Thyroid gland (tissue), 4 donors: Measurements from ENCODE around the gene ZMYND19. TPM values are rescaled to one million over a fixed set of nuclear protein-coding genes. Genes with fewer than 3 reads are reported as not detected.

ENCODE experiments used
- DNase-seq, 2 donors: peaks; one replicate each; pipeline ENCODE4 v3.0.0-alpha.2; 2019
- H3K27ac ChIP-seq, 3 donors: fragments of 200-600 bp; sonication (generic); 1 replicate in 2 of 3; 2 replicates in 1 of 3; pipeline ENCODE4 v1.5.1; 2016 to 2019; ENCODE audit warnings: mild to moderate bottlenecking in 1 of 3, moderate library complexity in 1 of 3
- H3K27me3 ChIP-seq: fragments of 200-600 bp; sonication (generic); one replicate; pipeline ENCODE4 v1.5.1; 2019
- H3K36me3 ChIP-seq, 2 donors: fragments of 200-600 bp; sonication (generic); one replicate each; pipeline ENCODE4 v1.5.1; 2016 to 2019
- H3K4me1 ChIP-seq, 2 donors: fragments of 200-600 bp; sonication (generic); one replicate each; pipeline ENCODE4 v1.5.1; 2017 to 2019
- H3K4me3 ChIP-seq, 3 donors: fragments of 200-600 bp; sonication (generic); replicated peaks in 1 of 3; 1 replicate in 2 of 3; 2 replicates in 1 of 3; pipeline ENCODE4 v1.5.1; 2016; ENCODE audit warnings: mild to moderate bottlenecking in 1 of 3
- H3K9me3 ChIP-seq: fragments of 200-600 bp; sonication (generic); one replicate; pipeline ENCODE4 v1.5.1; 2017
- CTCF ChIP-seq, 6 experiments: fragments of 200-600 bp in 3 of 6; fragments of 450-650 bp in 3 of 6; sonication (generic) in 3 of 6; IDR thresholded peaks; one replicate each; pipeline ENCODE4 v1.5.1; 2016 to 2019; ENCODE audit warnings: antibody characterized with exemption in 6 of 6, mild to moderate bottlenecking in 2 of 6, inconsistent platforms in 1 of 6, moderate library complexity in 1 of 6
- POLR2A ChIP-seq, 2 donors: fragments of 450-650 bp; IDR thresholded peaks; one replicate each; pipeline ENCODE4 v1.6.1; 2017; ENCODE audit warnings: antibody characterized with exemption in 2 of 2, mild to moderate bottlenecking in 2 of 2, moderate library complexity in 1 of 2
- whole genome bisulfite sequencing, 2 donors: methylation state at CpG; one replicate each; pipeline ENCODE4 v1.1.5; 2017; 5-methylcytosine and 5-hydroxymethylcytosine counted together
- intact Hi-C: fragments of 100-400 bp; cut with DNase I; formaldehyde crosslinking; loops from one replicate; pipeline ENCODE4 v1.15.1; 2023
- total RNA-seq, 4 donors: library from RNA; depleted of rRNA; stranded (reverse); fragments of >200 nt; gene quantifications; one replicate each; pipeline ENCODE4 v1.2.3, GENCODE V29; 2016

ZMYND19 gene
- total RNA-seq, 4 donors from 2014 or later: 8.7 to 14.3 (median 9.5) TPM

GRCh38 chr9:137550231-137550621 lies 40.1 kb downstream of the ZMYND19 start, which contains the start of gene PNPLA7:
PNPLA7 (minus strand) TSS chr9:137550402; CDS start chr9:137550197, 205 bp downstream.
- WGBS, 2 donors: 0 to 9% methylated on average over 3 of the region's 13 CpGs
- no peaks in the 10 kb centered on the region for H3K9me3 ChIP-seq
- intact Hi-C loops: loop anchor here (10.0 kb wide), 1 partner anchor 65 kb away; the partner anchor contains the start of gene EHMT1
- no peak for TF ChIP-seq CTCF (IDR thresholded peaks at IDR 0.05)
- peak in 1 of 2 donors; percentile 41 for TF ChIP-seq POLR2A (IDR thresholded peaks at IDR 0.05)
- H3K4me1 ChIP-seq: peaks cover 27 to 29% of the 10 kb centered on the region in 2 donors
- H3K4me3 ChIP-seq: peak within 1 kb of the TSS; percentile 6 to 78 (median 50)
- peak within 1 kb of the TSS; percentile 87 to 93 (median 89) for H3K27ac ChIP-seq
- H3K36me3 ChIP-seq: no peaks in the 10 kb centered on the region
- no peaks in the 10 kb centered on the region for H3K27me3 ChIP-seq
- DNase-seq: peak; percentile 97 to 98

- Histone ChIP-seq H3K4me3 (no peak overlapping the region), H3K4me1 (peaks cover 27 to 29% of the 10 kb centered on the region in 2 donors), H3K27ac (peak overlapping the region in 1 of 3 donors; percentile 45), H3K36me3 (no peaks in the 10 kb centered on the region), H3K9me3 (no peaks in the 10 kb centered on the region), H3K27me3 (no peaks in the 10 kb centered on the region)
- WGBS, 2 donors: 76 to 77% methylated on average over 18 to 21 of the region's 23 CpGs
- TF ChIP-seq POLR2A (IDR thresholded peaks at IDR 0.05): no peak
- no peak for TF ChIP-seq CTCF (IDR thresholded peaks at IDR 0.05)
- peak; percentile 76 to 81 for DNase-seq
- intact Hi-C loops: no loop called here
These were observed 42.4 kb downstream of the ZMYND19 start for GRCh38 chr9:137547687-137548543.

GRCh38 chr9:137545123-137545522 lies 45.2 kb downstream of the ZMYND19 start:
- WGBS, 2 donors: 84% methylated on average over 6 to 9 of the region's 10 CpGs
- peaks cover 24 to 26% of the 10 kb centered on the region in 2 donors for H3K4me1 ChIP-seq
- DNase-seq: peak in 1 of 2 donors; percentile 14
- no peak overlapping the region for H3K27ac ChIP-seq
- no peaks in the 10 kb centered on the region for H3K9me3 ChIP-seq
- peaks cover 0 to 4% of the 10 kb centered on the region in 2 donors for H3K36me3 ChIP-seq
- intact Hi-C loops: no loop called here
- no peaks in the 10 kb centered on the region for H3K27me3 ChIP-seq
- TF ChIP-seq CTCF (IDR thresholded peaks at IDR 0.05): no peak
- no peak for TF ChIP-seq POLR2A (IDR thresholded peaks at IDR 0.05)
- H3K4me3 ChIP-seq: no peak overlapping the region

- no peak for DNase-seq
- intact Hi-C loops: no loop called here
- Histone ChIP-seq H3K9me3 (no peaks in the 10 kb centered on the region), H3K4me3 (no peak overlapping the region), H3K27ac (no peak overlapping the region), H3K36me3 (peaks cover 0 to 4% of the 10 kb centered on the region in 2 donors), H3K27me3 (no peaks in the 10 kb centered on the region), H3K4me1 (peaks cover 17 to 18% of the 10 kb centered on the region in 2 donors)
- WGBS, 2 donors: 82 to 88% methylated on average over 12 of the region's 12 CpGs
- no peak for TF ChIP-seq POLR2A (IDR thresholded peaks at IDR 0.05)
- TF ChIP-seq CTCF (IDR thresholded peaks at IDR 0.05): no peak
These were observed 46.0 kb downstream of the ZMYND19 start for GRCh38 chr9:137544176-137544760.
